ENCODE results near the gene THAP11. TPM values are rescaled to one million over a fixed set of nuclear protein-coding genes. Genes with fewer than 3 reads are reported as not detected.

THAP11 gene
- total and polyA plus RNA-seq, 2 of the 13 experiments (the other 11 are each of a cell fraction or from before 2014, with no cell fraction given), result 44.2 to 53.4 TPM

DNA sequence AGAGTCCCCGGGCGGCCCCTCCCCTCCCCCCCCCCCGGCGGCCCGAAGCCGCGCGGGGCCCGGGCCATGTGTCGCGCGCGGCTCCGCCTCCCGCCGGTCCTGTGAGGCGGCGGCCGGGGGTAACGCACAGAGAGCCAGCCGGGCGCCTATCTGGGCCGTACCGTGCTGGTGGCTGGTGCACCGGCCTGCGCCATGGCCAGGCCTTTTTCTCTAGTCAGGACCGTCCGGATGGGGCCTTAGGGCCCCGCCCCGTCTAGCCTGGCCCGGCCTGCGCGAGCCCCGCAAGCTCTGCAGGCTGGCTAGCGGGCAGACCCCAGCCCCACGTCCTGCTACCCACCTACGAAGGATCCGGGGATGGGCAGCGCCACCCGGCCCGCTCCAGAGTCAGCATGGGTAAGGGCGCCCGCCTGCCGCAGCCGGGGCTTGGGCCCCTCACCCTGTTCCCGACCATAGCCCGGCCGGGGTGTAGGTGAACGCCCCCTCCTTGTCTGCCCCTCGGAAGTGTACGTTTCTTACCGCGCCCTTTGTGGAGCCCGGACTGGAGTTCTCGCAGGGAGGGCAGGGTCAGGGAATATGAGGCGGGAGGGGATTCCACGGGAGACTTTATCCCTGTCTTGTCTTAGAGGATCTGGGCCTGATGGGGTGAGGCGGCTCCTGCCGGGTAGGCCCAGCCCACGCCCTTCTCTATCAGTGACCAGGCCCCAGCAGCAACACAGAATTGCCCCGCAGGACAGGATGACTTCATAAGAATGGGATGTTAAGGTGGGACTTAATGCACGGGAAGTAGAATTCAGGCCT lies 5.1 kb downstream of the THAP11 start, which contains the start of gene CENPT (continued):
- TF ChIP-seq, protein P1, sequence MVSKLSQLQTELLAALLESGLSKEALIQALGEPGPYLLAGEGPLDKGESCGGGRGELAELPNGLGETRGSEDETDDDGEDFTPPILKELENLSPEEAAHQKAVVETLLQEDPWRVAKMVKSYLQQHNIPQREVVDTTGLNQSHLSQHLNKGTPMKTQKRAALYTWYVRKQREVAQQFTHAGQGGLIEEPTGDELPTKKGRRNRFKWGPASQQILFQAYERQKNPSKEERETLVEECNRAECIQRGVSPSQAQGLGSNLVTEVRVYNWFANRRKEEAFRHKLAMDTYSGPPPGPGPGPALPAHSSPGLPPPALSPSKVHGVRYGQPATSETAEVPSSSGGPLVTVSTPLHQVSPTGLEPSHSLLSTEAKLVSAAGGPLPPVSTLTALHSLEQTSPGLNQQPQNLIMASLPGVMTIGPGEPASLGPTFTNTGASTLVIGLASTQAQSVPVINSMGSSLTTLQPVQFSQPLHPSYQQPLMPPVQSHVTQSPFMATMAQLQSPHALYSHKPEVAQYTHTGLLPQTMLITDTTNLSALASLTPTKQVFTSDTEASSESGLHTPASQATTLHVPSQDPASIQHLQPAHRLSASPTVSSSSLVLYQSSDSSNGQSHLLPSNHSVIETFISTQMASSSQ (IDR thresholded peaks at IDR 0.05; ENCODE audit: low read depth), result no peak
- TF ChIP-seq, protein P1 (CRISPR knock-in tag; IDR thresholded peaks at IDR 0.05; ENCODE audit: borderline replicate concordance), result no peak
- TF ChIP-seq KDM1A (CRISPR knock-in tag; IDR thresholded peaks at IDR 0.05), result no peak
- TF ChIP-seq ZNF792 (CRISPR knock-in tag; IDR thresholded peaks at IDR 0.05), result no peak
- TF ChIP-seq ZBTB7A (CRISPR knock-in tag; IDR thresholded peaks at IDR 0.05), result peak; percentile 71; the same call in 1 of the 2 replicates
- TF ChIP-seq ATRX (CRISPR knock-in tag; IDR thresholded peaks at IDR 0.05; ENCODE audit: borderline replicate concordance), result 0 out of 2 replicates have a peak, but pooled peaks have one; percentile 42
- TF ChIP-seq KAT2B (IDR thresholded peaks at IDR 0.05; ENCODE audit: borderline replicate concordance, low read depth, low read length), result no peak
- TF ChIP-seq, protein P2, sequence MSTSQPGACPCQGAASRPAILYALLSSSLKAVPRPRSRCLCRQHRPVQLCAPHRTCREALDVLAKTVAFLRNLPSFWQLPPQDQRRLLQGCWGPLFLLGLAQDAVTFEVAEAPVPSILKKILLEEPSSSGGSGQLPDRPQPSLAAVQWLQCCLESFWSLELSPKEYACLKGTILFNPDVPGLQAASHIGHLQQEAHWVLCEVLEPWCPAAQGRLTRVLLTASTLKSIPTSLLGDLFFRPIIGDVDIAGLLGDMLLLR (CRISPR knock-in tag; IDR thresholded peaks at IDR 0.05), result 0 out of 2 replicates have a peak, but pooled peaks have one; percentile 18
- TF ChIP-seq ZNF7 (CRISPR knock-in tag; IDR thresholded peaks at IDR 0.05), result no peak
- TF ChIP-seq ZNF451 (CRISPR knock-in tag; IDR thresholded peaks at IDR 0.05), result peak; percentile 55; the same call in 1 of the 2 replicates
- TF ChIP-seq ZNF136 (CRISPR knock-in tag; IDR thresholded peaks at IDR 0.05; ENCODE audit: low read depth), result no peak
- TF ChIP-seq, protein P3, sequence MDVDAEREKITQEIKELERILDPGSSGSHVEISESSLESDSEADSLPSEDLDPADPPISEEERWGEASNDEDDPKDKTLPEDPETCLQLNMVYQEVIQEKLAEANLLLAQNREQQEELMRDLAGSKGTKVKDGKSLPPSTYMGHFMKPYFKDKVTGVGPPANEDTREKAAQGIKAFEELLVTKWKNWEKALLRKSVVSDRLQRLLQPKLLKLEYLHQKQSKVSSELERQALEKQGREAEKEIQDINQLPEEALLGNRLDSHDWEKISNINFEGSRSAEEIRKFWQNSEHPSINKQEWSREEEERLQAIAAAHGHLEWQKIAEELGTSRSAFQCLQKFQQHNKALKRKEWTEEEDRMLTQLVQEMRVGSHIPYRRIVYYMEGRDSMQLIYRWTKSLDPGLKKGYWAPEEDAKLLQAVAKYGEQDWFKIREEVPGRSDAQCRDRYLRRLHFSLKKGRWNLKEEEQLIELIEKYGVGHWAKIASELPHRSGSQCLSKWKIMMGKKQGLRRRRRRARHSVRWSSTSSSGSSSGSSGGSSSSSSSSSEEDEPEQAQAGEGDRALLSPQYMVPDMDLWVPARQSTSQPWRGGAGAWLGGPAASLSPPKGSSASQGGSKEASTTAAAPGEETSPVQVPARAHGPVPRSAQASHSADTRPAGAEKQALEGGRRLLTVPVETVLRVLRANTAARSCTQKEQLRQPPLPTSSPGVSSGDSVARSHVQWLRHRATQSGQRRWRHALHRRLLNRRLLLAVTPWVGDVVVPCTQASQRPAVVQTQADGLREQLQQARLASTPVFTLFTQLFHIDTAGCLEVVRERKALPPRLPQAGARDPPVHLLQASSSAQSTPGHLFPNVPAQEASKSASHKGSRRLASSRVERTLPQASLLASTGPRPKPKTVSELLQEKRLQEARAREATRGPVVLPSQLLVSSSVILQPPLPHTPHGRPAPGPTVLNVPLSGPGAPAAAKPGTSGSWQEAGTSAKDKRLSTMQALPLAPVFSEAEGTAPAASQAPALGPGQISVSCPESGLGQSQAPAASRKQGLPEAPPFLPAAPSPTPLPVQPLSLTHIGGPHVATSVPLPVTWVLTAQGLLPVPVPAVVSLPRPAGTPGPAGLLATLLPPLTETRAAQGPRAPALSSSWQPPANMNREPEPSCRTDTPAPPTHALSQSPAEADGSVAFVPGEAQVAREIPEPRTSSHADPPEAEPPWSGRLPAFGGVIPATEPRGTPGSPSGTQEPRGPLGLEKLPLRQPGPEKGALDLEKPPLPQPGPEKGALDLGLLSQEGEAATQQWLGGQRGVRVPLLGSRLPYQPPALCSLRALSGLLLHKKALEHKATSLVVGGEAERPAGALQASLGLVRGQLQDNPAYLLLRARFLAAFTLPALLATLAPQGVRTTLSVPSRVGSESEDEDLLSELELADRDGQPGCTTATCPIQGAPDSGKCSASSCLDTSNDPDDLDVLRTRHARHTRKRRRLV (CRISPR knock-in tag; IDR thresholded peaks at IDR 0.05), result no peak
- TF ChIP-seq, protein P4, sequence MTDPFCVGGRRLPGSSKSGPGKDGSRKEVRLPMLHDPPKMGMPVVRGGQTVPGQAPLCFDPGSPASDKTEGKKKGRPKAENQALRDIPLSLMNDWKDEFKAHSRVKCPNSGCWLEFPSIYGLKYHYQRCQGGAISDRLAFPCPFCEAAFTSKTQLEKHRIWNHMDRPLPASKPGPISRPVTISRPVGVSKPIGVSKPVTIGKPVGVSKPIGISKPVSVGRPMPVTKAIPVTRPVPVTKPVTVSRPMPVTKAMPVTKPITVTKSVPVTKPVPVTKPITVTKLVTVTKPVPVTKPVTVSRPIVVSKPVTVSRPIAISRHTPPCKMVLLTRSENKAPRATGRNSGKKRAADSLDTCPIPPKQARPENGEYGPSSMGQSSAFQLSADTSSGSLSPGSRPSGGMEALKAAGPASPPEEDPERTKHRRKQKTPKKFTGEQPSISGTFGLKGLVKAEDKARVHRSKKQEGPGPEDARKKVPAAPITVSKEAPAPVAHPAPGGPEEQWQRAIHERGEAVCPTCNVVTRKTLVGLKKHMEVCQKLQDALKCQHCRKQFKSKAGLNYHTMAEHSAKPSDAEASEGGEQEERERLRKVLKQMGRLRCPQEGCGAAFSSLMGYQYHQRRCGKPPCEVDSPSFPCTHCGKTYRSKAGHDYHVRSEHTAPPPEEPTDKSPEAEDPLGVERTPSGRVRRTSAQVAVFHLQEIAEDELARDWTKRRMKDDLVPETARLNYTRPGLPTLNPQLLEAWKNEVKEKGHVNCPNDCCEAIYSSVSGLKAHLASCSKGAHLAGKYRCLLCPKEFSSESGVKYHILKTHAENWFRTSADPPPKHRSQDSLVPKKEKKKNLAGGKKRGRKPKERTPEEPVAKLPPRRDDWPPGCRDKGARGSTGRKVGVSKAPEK (CRISPR knock-in tag; IDR thresholded peaks at IDR 0.05; ENCODE audit: borderline replicate concordance), result no peak
- no peak for TF ChIP-seq ZNF263 (CRISPR knock-in tag; IDR thresholded peaks at IDR 0.05)
- TF ChIP-seq ZNF24 (IDR thresholded peaks at IDR 0.05), result no peak

Data from HepG2 (cell line).